ENCODE data around the gene PID1. TPM values are rescaled to one million over a fixed set of nuclear protein-coding genes. Genes with fewer than 3 reads are reported as not detected.

Gene PID1
- total RNA-seq, 3 donors from 2014 or later = 0.10 to 0.19 TPM; not detected in 1

GRCh38 chr2:229060147-229060546 is 210.9 kb downstream of the PID1 start:
- H3K4me1 Mint-ChIP-seq (ENCODE audit: low read depth) = no peaks in the 10 kb centered on the region
- H3K36me3 Mint-ChIP-seq (ENCODE audit: insufficient read depth) = no peaks in the 10 kb centered on the region
- DNase-seq (no peak), ATAC-seq (no peak)
- H3K27me3 Mint-ChIP-seq (ENCODE audit: low read depth) = no peaks in the 10 kb centered on the region
- H3K4me3 Mint-ChIP-seq = no peak overlapping the region
- H3K9me3 Mint-ChIP-seq = peaks cover 10% of the 10 kb centered on the region

GRCh38 chr2:229059331-229060033 is 211.6 kb downstream of the PID1 start:
- H3K9me3 Mint-ChIP-seq = peaks cover 10% of the 10 kb centered on the region
- no peaks in the 10 kb centered on the region for H3K36me3 Mint-ChIP-seq (ENCODE audit: insufficient read depth)
- no peak for ATAC-seq
- DNase-seq = no peak
- no peaks in the 10 kb centered on the region for H3K27me3 Mint-ChIP-seq (ENCODE audit: low read depth)
- H3K4me3 Mint-ChIP-seq = no peak overlapping the region
- no peaks in the 10 kb centered on the region for H3K4me1 Mint-ChIP-seq (ENCODE audit: low read depth)

- Mint-ChIP-seq H3K4me1 (ENCODE audit: low read depth) (no peaks in the 10 kb centered on the region), H3K9me3 (peaks cover 7% of the 10 kb centered on the region), H3K27me3 (ENCODE audit: low read depth) (no peaks in the 10 kb centered on the region), H3K4me3 (no peak overlapping the region), H3K36me3 (ENCODE audit: insufficient read depth) (no peaks in the 10 kb centered on the region)
- DNase-seq = no peak
- ATAC-seq = no peak
Observed at GRCh38 chr2:229057976-229058553, 213.0 kb downstream of the PID1 start.

GRCh38 chr2:229054311-229054710 is 216.8 kb downstream of the PID1 start:
- H3K36me3 Mint-ChIP-seq (ENCODE audit: insufficient read depth) = no peaks in the 10 kb centered on the region
- H3K9me3 Mint-ChIP-seq = peaks cover 5% of the 10 kb centered on the region
- no peak overlapping the region for H3K4me3 Mint-ChIP-seq
- no peak for DNase-seq
- no peak for ATAC-seq
- no peaks in the 10 kb centered on the region for H3K4me1 Mint-ChIP-seq (ENCODE audit: low read depth)
- H3K27me3 Mint-ChIP-seq (ENCODE audit: low read depth) = no peaks in the 10 kb centered on the region

- H3K36me3 Mint-ChIP-seq (ENCODE audit: insufficient read depth) = no peaks in the 10 kb centered on the region
- H3K4me1 Mint-ChIP-seq (ENCODE audit: low read depth) = no peaks in the 10 kb centered on the region
- no peak for ATAC-seq
- peaks cover 5% of the 10 kb centered on the region for H3K9me3 Mint-ChIP-seq
- H3K4me3 Mint-ChIP-seq = no peak overlapping the region
- H3K27me3 Mint-ChIP-seq (ENCODE audit: low read depth) = no peaks in the 10 kb centered on the region
- DNase-seq = no peak
Observed at GRCh38 chr2:229051798-229052197, 219.3 kb downstream of the PID1 start.

GRCh38 chr2:229050133-229050532 is 221.0 kb downstream of the PID1 start:
- Mint-ChIP-seq H3K4me1 (ENCODE audit: low read depth) (no peaks in the 10 kb centered on the region), H3K9me3 (peaks cover 5% of the 10 kb centered on the region), H3K4me3 (no peak overlapping the region), H3K36me3 (ENCODE audit: insufficient read depth) (no peaks in the 10 kb centered on the region), H3K27me3 (ENCODE audit: low read depth) (no peaks in the 10 kb centered on the region)
- no peak for ATAC-seq
- no peak for DNase-seq

- ATAC-seq = no peak
- H3K27me3 Mint-ChIP-seq (ENCODE audit: low read depth) = no peaks in the 10 kb centered on the region
- no peaks in the 10 kb centered on the region for H3K36me3 Mint-ChIP-seq (ENCODE audit: insufficient read depth)
- no peak for DNase-seq
- H3K4me1 Mint-ChIP-seq (ENCODE audit: low read depth) = no peaks in the 10 kb centered on the region
- no peak overlapping the region for H3K4me3 Mint-ChIP-seq
- peaks cover 5% of the 10 kb centered on the region for H3K9me3 Mint-ChIP-seq
Observed at GRCh38 chr2:229048134-229048533, 223.0 kb downstream of the PID1 start.

GRCh38 chr2:229045671-229046070 is 225.4 kb downstream of the PID1 start:
- H3K4me3 Mint-ChIP-seq = no peak overlapping the region
- no peaks in the 10 kb centered on the region for H3K9me3 Mint-ChIP-seq
- ATAC-seq = no peak
- no peak for DNase-seq
- H3K27me3 Mint-ChIP-seq (ENCODE audit: low read depth) = no peaks in the 10 kb centered on the region
- H3K36me3 Mint-ChIP-seq (ENCODE audit: insufficient read depth) = no peaks in the 10 kb centered on the region
- H3K4me1 Mint-ChIP-seq (ENCODE audit: low read depth) = no peaks in the 10 kb centered on the region

GRCh38 chr2:229044581-229044980 is 226.5 kb downstream of the PID1 start:
- H3K4me1 Mint-ChIP-seq (ENCODE audit: low read depth) = no peaks in the 10 kb centered on the region
- ATAC-seq (no peak), DNase-seq (no peak)
- H3K27me3 Mint-ChIP-seq (ENCODE audit: low read depth) = no peaks in the 10 kb centered on the region
- H3K4me3 Mint-ChIP-seq = no peak overlapping the region
- H3K9me3 Mint-ChIP-seq = peaks cover 3% of the 10 kb centered on the region
- no peaks in the 10 kb centered on the region for H3K36me3 Mint-ChIP-seq (ENCODE audit: insufficient read depth)

- no peak for ATAC-seq
Observed at GRCh38 chr2:229043681-229044080, 227.4 kb downstream of the PID1 start.

GRCh38 chr2:229042349-229042748 is 228.7 kb downstream of the PID1 start:
- no peaks in the 10 kb centered on the region for H3K36me3 Mint-ChIP-seq (ENCODE audit: insufficient read depth)
- H3K9me3 Mint-ChIP-seq = peaks cover 4% of the 10 kb centered on the region
- ATAC-seq = no peak
- no peak overlapping the region for H3K4me3 Mint-ChIP-seq
- no peak for DNase-seq
- H3K4me1 Mint-ChIP-seq (ENCODE audit: low read depth) = no peaks in the 10 kb centered on the region
- no peaks in the 10 kb centered on the region for H3K27me3 Mint-ChIP-seq (ENCODE audit: low read depth)

More at GRCh38 chr2:229043681-229044080, 227.4 kb downstream of the PID1 start:
- Mint-ChIP-seq H3K4me1 (ENCODE audit: low read depth) (no peaks in the 10 kb centered on the region), H3K4me3 (no peak overlapping the region), H3K27me3 (ENCODE audit: low read depth) (no peaks in the 10 kb centered on the region), H3K9me3 (peaks cover 4% of the 10 kb centered on the region), H3K36me3 (ENCODE audit: insufficient read depth) (no peaks in the 10 kb centered on the region)
- no peak for DNase-seq

- no peaks in the 10 kb centered on the region for H3K36me3 Mint-ChIP-seq (ENCODE audit: insufficient read depth)
Observed at GRCh38 chr2:229041691-229042090, 229.4 kb downstream of the PID1 start.

GRCh38 chr2:229037621-229038020 is 233.5 kb downstream of the PID1 start:
- Mint-ChIP-seq H3K27me3 (ENCODE audit: low read depth) (no peaks in the 10 kb centered on the region), H3K4me1 (ENCODE audit: low read depth) (no peaks in the 10 kb centered on the region), H3K9me3 (peaks cover 4% of the 10 kb centered on the region), H3K4me3 (no peak overlapping the region), H3K36me3 (ENCODE audit: insufficient read depth) (no peaks in the 10 kb centered on the region)
- DNase-seq (no peak), ATAC-seq (no peak)

More at GRCh38 chr2:229041691-229042090, 229.4 kb downstream of the PID1 start:
- DNase-seq (no peak), ATAC-seq (no peak)
- H3K27me3 Mint-ChIP-seq (ENCODE audit: low read depth) = no peaks in the 10 kb centered on the region
- no peaks in the 10 kb centered on the region for H3K4me1 Mint-ChIP-seq (ENCODE audit: low read depth)
- H3K4me3 Mint-ChIP-seq = no peak overlapping the region
- peaks cover 4% of the 10 kb centered on the region for H3K9me3 Mint-ChIP-seq

GRCh38 chr2:229033816-229034215 is 237.3 kb downstream of the PID1 start:
- Mint-ChIP-seq H3K36me3 (ENCODE audit: insufficient read depth) (no peaks in the 10 kb centered on the region), H3K4me3 (no peak overlapping the region), H3K9me3 (no peaks in the 10 kb centered on the region), H3K27me3 (ENCODE audit: low read depth) (no peaks in the 10 kb centered on the region), H3K4me1 (ENCODE audit: low read depth) (no peaks in the 10 kb centered on the region)
- ATAC-seq (no peak), DNase-seq (no peak)

GRCh38 chr2:229032608-229033234 is 238.4 kb downstream of the PID1 start:
- Mint-ChIP-seq H3K9me3 (no peaks in the 10 kb centered on the region), H3K4me1 (ENCODE audit: low read depth) (no peaks in the 10 kb centered on the region), H3K4me3 (no peak overlapping the region), H3K36me3 (ENCODE audit: insufficient read depth) (no peaks in the 10 kb centered on the region), H3K27me3 (ENCODE audit: low read depth) (no peaks in the 10 kb centered on the region)
- DNase-seq = no peak
- ATAC-seq = no peak
